ENCODE data around the gene SLC25A18.
A peak's percentile ranks its signal among the peaks of the same experiment; 100 is the strongest.

The SLC25A18 gene

GRCh38 chr22:17569971-17570511, 6.7 kb downstream of the SLC25A18 start:
- DNase-seq (ENCODE audit: low read depth) = no peak
- no peak for TF ChIP-seq CTCF (IDR thresholded peaks at IDR 0.05; ENCODE audit: control insufficient read depth, extremely low read depth, insufficient read depth)
- H3K4me3 ChIP-seq (ENCODE audit: low read depth, low read length) = no peak overlapping the region

- H3K4me3 ChIP-seq (ENCODE audit: low read depth, low read length) = no peak overlapping the region
- TF ChIP-seq CTCF (IDR thresholded peaks at IDR 0.05; ENCODE audit: control insufficient read depth, extremely low read depth, insufficient read depth) = no peak
Observed at GRCh38 chr22:17570851-17571631, 7.7 kb downstream of the SLC25A18 start.

GRCh38 chr22:17575151-17575550, 11.9 kb downstream of the SLC25A18 start:
- no peak for TF ChIP-seq CTCF (IDR thresholded peaks at IDR 0.05; ENCODE audit: control insufficient read depth, extremely low read depth, insufficient read depth)
- no peak overlapping the region for H3K4me3 ChIP-seq (ENCODE audit: low read depth, low read length)
- DNase-seq (ENCODE audit: low read depth) = no peak

More at GRCh38 chr22:17570851-17571631, 7.7 kb downstream of the SLC25A18 start:
- no peak for DNase-seq (ENCODE audit: low read depth)

- DNase-seq (ENCODE audit: low read depth) = no peak
- no peak for TF ChIP-seq CTCF (IDR thresholded peaks at IDR 0.05; ENCODE audit: control insufficient read depth, extremely low read depth, insufficient read depth)
- no peak overlapping the region for H3K4me3 ChIP-seq (ENCODE audit: low read depth, low read length)
Observed at GRCh38 chr22:17575681-17576080, 12.4 kb downstream of the SLC25A18 start.

- TF ChIP-seq CTCF (IDR thresholded peaks at IDR 0.05; ENCODE audit: control insufficient read depth, extremely low read depth, insufficient read depth) = no peak
- no peak for DNase-seq (ENCODE audit: low read depth)
- no peak overlapping the region for H3K4me3 ChIP-seq (ENCODE audit: low read depth, low read length)
Observed at GRCh38 chr22:17576470-17576869, 13.2 kb downstream of the SLC25A18 start.

- DNase-seq (ENCODE audit: low read depth) = peak; percentile 59
- no peak overlapping the region for H3K4me3 ChIP-seq (ENCODE audit: low read depth, low read length)
- no peak for TF ChIP-seq CTCF (IDR thresholded peaks at IDR 0.05; ENCODE audit: control insufficient read depth, extremely low read depth, insufficient read depth)
Observed at GRCh38 chr22:17578136-17578754, 14.9 kb downstream of the SLC25A18 start.
